NCI-H1436 (cell line): ENCODE results near the gene MT3.

Experiments used
- DNase-seq: peaks from one replicate; lab custom pipeline; 2025; lab: John Stamatoyannopoulos, UW

Gene MT3

DNA sequence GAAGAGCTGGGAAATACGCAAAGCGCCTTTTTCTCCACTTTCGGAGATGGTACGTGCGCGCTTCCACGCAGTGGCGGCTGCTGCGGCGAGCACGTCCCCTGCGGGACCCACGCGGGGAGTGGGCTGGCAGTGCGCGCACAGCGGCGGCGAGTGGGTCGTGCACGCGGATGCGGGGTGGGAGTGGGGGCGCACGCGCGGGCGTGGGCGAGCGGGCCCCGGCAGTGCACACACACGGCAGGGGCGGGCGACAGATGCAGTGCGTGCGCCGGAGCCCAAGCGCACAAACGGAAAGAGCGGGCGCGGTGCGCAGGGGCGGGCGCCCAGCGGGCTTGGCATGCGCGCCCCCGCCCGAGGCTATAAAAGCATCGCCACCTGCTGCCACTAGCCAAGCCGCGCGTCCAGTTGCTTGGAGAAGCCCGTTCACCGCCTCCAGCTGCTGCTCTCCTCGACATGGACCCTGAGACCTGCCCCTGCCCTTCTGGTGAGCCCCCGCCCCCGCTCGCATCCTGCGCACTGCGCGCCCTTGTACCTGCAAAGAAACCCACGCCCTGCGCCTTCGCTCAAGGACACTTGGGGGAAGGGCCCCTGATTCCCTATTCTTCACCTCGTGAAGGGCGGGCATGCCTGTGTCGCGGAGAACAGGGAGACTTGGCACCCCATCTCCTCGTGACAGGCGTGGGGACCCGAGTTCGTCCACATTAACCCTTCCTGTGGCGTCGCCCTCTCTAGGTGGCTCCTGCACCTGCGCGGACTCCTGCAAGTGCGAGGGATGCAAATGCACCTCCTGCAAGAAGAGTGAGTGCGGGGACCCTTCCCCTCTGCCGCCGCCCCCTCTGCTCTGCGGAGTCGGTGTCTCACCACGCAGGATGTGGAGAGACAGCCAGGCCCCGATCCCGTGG, at the start of gene MT3:
Gene MT3 (plus strand): TSS at position 388 of the 899 bp plus-strand sequence. CDS start 63 bp downstream, at position 451.
- DNase-seq: peak; percentile 16

- DNase-seq: no peak
Measured at GRCh38 chr16:56539656-56540055, 49.7 kb upstream of the MT3 start.

GRCh38 chr16:56542039-56542438, 47.3 kb upstream of the MT3 start:
- DNase-seq: no peak

- no peak for DNase-seq
Measured at GRCh38 chr16:56547120-56547948, 42.0 kb upstream of the MT3 start.

GRCh38 chr16:56547949-56548567, 41.3 kb upstream of the MT3 start:
- no peak for DNase-seq

GRCh38 chr16:56549161-56549560, 40.2 kb upstream of the MT3 start:
- no peak for DNase-seq

GRCh38 chr16:56549744-56550385, 39.5 kb upstream of the MT3 start:
- DNase-seq: no peak

- DNase-seq: no peak
Measured at GRCh38 chr16:56551796-56552738, 37.3 kb upstream of the MT3 start.

GRCh38 chr16:56554441-56554840, 34.9 kb upstream of the MT3 start:
- no peak for DNase-seq

GRCh38 chr16:56558024-56558747, 31.1 kb upstream of the MT3 start:
- DNase-seq: no peak

DNA sequence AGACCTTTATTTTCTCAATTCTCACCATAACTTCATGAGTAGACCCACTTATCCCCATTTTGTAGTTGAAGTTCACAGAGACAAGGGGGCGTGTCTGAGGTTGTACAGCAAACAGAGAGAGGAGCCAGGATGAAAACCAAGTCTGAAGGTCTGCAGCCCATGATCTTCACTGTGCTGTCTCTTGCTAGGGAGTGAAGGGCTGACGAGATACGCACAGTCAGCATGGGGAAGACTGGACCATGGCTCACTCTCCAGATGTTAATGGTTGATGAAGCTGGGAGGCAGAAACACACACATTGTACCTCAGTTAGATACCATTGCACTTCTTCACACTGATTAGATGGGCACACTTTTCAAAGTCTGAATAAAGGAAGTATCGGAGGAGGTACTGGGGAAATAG, 30.2 kb upstream of the MT3 start:
- DNase-seq: no peak

DNA sequence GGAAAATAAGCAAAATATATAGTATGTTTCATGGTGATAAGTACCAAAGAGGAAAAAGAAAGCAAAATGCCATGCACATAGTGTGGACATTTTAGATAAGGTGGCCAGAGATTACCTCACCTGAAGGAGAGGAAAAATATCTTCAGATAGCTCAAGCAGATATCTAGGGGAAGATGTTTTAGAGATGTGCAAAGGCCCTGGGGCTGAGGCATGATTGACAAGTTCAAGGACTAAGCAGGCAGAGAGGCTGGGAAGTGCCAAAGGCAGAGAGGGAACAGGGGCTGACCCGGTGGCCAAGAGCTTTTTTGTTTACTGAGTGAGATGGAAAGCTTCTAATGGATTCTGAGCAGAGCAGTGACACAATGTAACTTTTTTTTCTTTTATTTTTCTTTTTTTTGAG, 28.9 kb upstream of the MT3 start:
- DNase-seq: no peak

DNA sequence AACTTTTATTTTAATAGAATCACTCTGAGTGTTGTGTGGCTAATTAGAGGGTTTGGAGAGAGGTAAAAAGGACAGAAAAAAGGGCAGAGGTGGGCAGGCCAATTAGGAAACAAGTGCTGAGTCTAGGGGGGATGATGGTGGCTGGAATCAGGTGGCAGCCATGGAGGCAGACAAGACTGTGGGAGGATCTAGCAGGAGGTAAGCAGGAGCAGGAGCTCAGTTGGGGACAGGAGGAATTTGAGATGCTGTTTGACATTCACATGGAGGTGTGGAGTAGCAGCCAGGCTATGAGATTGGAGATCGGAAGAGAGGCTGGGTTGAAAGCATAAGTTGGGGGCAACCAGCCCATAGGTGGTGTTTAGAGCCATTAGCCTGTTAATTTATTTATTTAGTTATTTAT, 28.2 kb upstream of the MT3 start:
- DNase-seq: no peak

- no peak for DNase-seq
Measured at GRCh38 chr16:56564793-56565477, 24.4 kb upstream of the MT3 start, which contains the start of gene MT4. MT4 (plus strand) TSS chr16:56565073; CDS start chr16:56565129, 56 bp downstream.

- DNase-seq: no peak
Measured at GRCh38 chr16:56569971-56570370, 19.4 kb upstream of the MT3 start.

GRCh38 chr16:56571525-56571924, 17.8 kb upstream of the MT3 start:
- DNase-seq: no peak

GRCh38 chr16:56574625-56575024, 14.7 kb upstream of the MT3 start:
- DNase-seq: no peak

DNA sequence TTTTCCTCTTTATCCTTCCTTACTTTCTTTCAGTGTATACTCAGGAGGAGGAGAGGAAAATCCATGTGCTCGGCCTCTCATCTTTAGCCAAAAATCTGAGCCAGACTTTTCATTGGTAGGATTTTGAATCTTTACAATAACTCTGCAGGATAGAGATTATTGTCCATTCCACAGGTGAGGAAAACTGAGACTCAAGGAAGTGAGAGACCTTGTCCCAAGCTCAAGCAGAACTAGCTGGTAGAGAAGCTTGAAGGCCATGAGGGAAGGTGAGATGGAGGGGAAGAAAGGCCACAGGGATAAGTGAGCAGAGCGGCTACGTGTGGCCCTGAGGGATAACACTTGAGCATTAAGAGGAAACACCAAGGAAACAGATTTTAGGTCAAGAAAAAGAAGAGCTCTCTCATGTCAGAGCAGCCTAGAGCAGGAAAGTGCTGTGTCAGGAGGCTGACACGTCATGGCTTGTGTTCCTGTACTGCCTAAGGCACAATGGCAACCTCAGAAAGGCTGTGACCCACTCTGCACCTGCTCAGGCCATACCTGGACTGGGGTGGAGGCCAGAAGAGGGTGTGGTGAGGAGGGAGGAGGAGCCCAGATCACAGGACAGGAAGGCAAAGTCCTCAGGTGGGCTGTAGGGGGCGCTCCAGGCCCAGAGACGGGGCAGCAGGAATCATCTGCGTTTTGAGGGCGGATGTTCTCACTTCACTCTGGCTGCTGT, 12.6 kb upstream of the MT3 start:
- no peak for DNase-seq

DNA sequence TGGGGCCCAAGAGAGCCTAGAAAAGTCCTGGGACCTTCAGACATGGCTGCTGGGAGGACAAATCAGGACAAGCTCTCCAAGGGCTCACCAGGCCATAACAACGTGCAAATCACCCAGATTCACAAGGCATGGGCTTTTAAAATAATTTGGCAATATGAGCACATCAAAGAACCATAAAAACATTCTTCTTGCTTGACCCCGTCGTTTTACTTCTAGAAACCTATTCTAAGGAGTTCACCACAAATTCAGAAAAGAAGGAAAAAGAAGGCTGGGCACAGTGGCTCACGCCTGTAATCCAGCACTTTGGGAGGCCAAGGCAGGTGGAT, 12.1 kb upstream of the MT3 start:
- no peak for DNase-seq
